T-helper 17 cell (primary cell): ENCODE results near the gene KRTAP9-2. TPM values are rescaled to one million over a fixed set of nuclear protein-coding genes. Genes with fewer than 3 reads are reported as not detected.
"Not testable (repeated sequence)": the region's sequence is repeated elsewhere in the genome, so short reads cannot be mapped to it uniquely, and the experiment has no call there.

Source experiments
- ATAC-seq: fragments of 150-1000 bp; cut with Tn5 transposase; 2 replicates; pipeline ENCODE4 v1.10.0; 2021; ENCODE audit warnings: mild to moderate bottlenecking, moderate library complexity
- DNase-seq, 3 donors: peaks; one replicate each; pipeline versions ENCODE4 v3.0.0 to v3.0.0-alpha.2; 2020 to 2021
- H3K9me3 ChIP-seq: one replicate; pipeline ENCODE4 v1.7.0; 2013; ENCODE audit warnings: low read length, mild to moderate bottlenecking; ENCODE audit not compliant: control insufficient read depth, poor library complexity, severe bottlenecking
- H3K27ac Mint-ChIP-seq: one replicate; pipeline ENCODE4 v1.8.0; 2022; ENCODE audit warnings: mild to moderate bottlenecking, moderate library complexity, mixed read lengths
- H3K27me3 Mint-ChIP-seq: one replicate; pipeline ENCODE4 v1.8.0; 2022; ENCODE audit warnings: mixed read lengths
- H3K36me3 Mint-ChIP-seq: one replicate; pipeline ENCODE4 v1.8.0; 2022; ENCODE audit warnings: low read depth, mixed read lengths
- H3K4me1 Mint-ChIP-seq: one replicate; pipeline ENCODE4 v1.8.0; 2022; ENCODE audit warnings: mild to moderate bottlenecking, mixed read lengths
- H3K4me3 Mint-ChIP-seq: one replicate; pipeline ENCODE4 v1.8.0; 2022; ENCODE audit warnings: mild to moderate bottlenecking, moderate library complexity, mixed read lengths
- total RNA-seq, 4 donors: library from RNA in 2 of 4; stranded (reverse) in 2 of 4; gene quantifications; one replicate each; pipeline ENCODE4 v1.2.3 and lab custom pipeline; 2022 to 2026

Gene KRTAP9-2
- total RNA-seq, 2 donors from 2014 or later: not detected

DNA sequence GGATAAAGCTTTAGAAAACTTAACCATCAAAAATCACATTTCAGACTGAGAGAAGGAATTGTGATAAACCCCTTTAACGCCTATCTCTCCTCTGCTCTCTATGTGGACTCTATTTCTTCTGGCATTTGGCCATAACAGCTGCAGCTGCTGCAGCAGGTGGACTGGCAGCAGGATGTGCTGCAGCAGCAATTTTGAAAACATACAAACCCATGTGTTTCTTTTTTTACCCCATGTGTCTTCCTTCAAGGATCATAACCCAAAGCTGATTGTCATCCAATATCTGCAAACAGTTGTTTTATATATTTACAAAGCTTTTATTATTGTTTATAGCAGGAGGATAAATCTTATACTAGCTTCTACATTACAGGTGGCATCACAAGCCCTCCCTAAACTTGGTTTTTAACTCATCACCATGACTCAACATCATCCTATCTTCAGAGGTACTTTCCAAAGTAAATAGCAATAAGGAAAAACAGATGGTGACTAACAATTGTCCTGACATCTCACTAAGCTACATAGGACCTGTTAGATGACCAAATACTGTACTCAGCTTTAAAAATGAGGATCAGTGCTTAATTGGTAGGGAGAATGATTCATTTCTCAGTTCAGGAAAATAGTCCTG is 14.5 kb upstream of the KRTAP9-2 start:
- ATAC-seq (no peak), DNase-seq (no peak)
- H3K9me3 ChIP-seq: no peaks in the 10 kb centered on the region
- no peak overlapping the region for H3K27ac Mint-ChIP-seq
- peaks cover 42% of the 10 kb centered on the region for H3K27me3 Mint-ChIP-seq
- peaks cover 2% of the 10 kb centered on the region for H3K36me3 Mint-ChIP-seq
- peaks cover 2% of the 10 kb centered on the region for H3K4me1 Mint-ChIP-seq
- H3K4me3 Mint-ChIP-seq: no peak overlapping the region

DNA sequence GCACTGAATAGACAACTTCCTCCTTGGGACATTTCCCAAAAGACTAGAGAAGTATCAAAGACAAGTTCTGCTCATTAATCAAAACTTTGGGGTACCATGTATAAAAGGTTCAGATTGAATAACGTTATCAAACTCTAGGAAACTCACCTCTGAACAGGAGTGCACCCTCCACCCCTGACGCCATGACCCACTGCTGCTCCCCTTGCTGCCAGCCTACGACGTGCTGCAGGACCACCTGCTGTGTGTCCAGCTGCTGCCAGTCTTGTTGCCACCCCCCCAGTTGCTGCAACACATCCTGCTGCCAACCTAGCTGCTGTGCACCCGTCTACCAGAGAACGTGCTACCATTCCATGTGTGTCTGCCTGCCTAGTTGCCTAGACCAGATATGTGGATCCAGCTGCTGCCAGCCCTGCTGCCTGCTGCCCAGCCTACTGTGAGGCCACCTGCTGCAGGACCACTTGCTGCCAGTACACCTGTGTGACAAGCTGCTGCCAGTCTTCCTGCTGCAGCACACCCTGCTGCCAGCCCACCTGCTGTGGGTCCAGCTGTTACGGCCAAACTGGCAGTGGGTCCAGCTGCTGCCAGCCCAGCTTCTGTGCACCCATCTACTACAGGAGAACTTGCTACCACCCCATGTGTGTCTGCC is 13.8 kb upstream of the KRTAP9-2 start:
- H3K4me3 Mint-ChIP-seq: no peak overlapping the region
- DNase-seq (no peak), ATAC-seq (no peak)
- H3K4me1 Mint-ChIP-seq: peaks cover 2% of the 10 kb centered on the region
- H3K36me3 Mint-ChIP-seq: peaks cover 2% of the 10 kb centered on the region
- peaks cover 42% of the 10 kb centered on the region for H3K27me3 Mint-ChIP-seq
- H3K9me3 ChIP-seq: no peaks in the 10 kb centered on the region
- H3K27ac Mint-ChIP-seq: no peak overlapping the region

GRCh38 chr17:41215681-41216080 is 10.8 kb upstream of the KRTAP9-2 start:
- Mint-ChIP-seq H3K27me3 (peaks cover 26% of the 10 kb centered on the region), H3K27ac (no peak overlapping the region), H3K4me1 (peaks cover 2% of the 10 kb centered on the region), H3K36me3 (no peaks in the 10 kb centered on the region), H3K4me3 (no peak overlapping the region)
- H3K9me3 ChIP-seq: no peaks in the 10 kb centered on the region
- no peak for DNase-seq
- ATAC-seq: no peak

- ATAC-seq: no peak
- H3K9me3 ChIP-seq: no peaks in the 10 kb centered on the region
- Mint-ChIP-seq H3K4me1 (no peaks in the 10 kb centered on the region), H3K4me3 (no peak overlapping the region), H3K36me3 (no peaks in the 10 kb centered on the region), H3K27me3 (peaks cover 19% of the 10 kb centered on the region), H3K27ac (no peak overlapping the region)
- no peak for DNase-seq
These were observed 2.6 kb upstream of the KRTAP9-2 start for GRCh38 chr17:41223821-41224220.

DNA sequence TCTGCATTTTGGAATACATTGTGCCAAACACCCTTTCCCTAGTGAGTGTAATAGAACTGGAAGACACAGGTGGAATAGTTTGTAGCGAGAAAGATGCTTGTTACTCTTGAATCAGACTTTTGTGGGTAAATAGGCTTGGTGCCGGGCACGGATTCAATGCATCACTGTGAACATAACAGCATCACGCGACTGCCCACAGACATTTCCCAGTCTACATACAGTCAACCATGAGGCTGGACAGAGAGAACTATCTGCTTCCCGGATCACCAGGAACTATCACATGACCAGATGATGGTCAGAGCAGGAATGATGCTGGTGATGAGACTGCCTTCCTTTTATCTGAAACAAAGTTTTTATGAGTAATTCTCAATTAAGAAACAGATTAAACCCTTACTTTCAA is 397 bp upstream of the KRTAP9-2 start:
- H3K4me1 Mint-ChIP-seq: no peaks in the 10 kb centered on the region
- no peak for ATAC-seq

DNA sequence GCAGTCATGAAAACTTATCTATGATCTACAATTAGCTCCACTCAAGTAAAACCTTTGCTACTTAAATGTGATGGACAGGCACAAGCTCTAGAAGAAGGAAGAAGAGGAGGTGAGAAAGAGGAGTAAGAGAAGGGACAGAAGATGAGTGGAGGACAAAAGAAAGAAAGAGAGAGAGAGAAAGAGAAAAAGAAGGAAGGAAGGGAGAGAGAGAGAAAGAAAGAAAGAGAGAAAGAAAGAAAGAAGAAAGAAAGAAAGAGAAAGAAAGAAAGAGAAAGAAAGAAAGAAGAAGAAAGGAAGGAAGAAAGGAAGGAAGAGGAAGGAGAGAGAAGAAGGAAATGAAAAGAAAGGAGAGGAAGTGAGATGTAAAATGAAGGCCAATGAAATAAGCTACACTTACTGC is 3.6 kb downstream of the KRTAP9-2 start:
- Mint-ChIP-seq H3K4me1 (no peaks in the 10 kb centered on the region), H3K4me3 (no peak overlapping the region), H3K27ac (no peak overlapping the region), H3K36me3 (peaks cover 4% of the 10 kb centered on the region), H3K27me3 (peaks cover 34% of the 10 kb centered on the region)
- DNase-seq (no peak), ATAC-seq (no peak)
- H3K9me3 ChIP-seq: no peaks in the 10 kb centered on the region

More for the DNA sequence above, 397 bp upstream of the KRTAP9-2 start:
- no peak overlapping the region for H3K4me3 Mint-ChIP-seq
- DNase-seq: no peak
- H3K36me3 Mint-ChIP-seq: no peaks in the 10 kb centered on the region
- H3K27me3 Mint-ChIP-seq: peaks cover 19% of the 10 kb centered on the region
- no peaks in the 10 kb centered on the region for H3K9me3 ChIP-seq
- no peak overlapping the region for H3K27ac Mint-ChIP-seq

- DNase-seq: no peak
- H3K4me3 Mint-ChIP-seq: no peak overlapping the region
- no peak for ATAC-seq
- no peak overlapping the region for H3K27ac Mint-ChIP-seq
- H3K36me3 Mint-ChIP-seq: peaks cover 4% of the 10 kb centered on the region
- peaks cover 3% of the 10 kb centered on the region for H3K4me1 Mint-ChIP-seq
- H3K9me3 ChIP-seq: no peaks in the 10 kb centered on the region
- peaks cover 39% of the 10 kb centered on the region for H3K27me3 Mint-ChIP-seq
These were observed 5.3 kb downstream of the KRTAP9-2 start for GRCh38 chr17:41231731-41232130.

GRCh38 chr17:41232399-41233105 is 6.1 kb downstream of the KRTAP9-2 start, which contains the start of gene KRTAP9-3:
Gene KRTAP9-3, plus strand, starts transcription at chr17:41232449. Its CDS starts 53 bp downstream, at chr17:41232502.
- not testable (repeated sequence) for DNase-seq, ATAC-seq, H3K27ac Mint-ChIP-seq, H3K4me3 Mint-ChIP-seq, H3K9me3 ChIP-seq, H3K4me1 Mint-ChIP-seq, H3K36me3 Mint-ChIP-seq
- peaks cover 43% of the 10 kb centered on the region for H3K27me3 Mint-ChIP-seq

- not testable (repeated sequence) for H3K9me3 ChIP-seq, H3K27ac Mint-ChIP-seq, H3K36me3 Mint-ChIP-seq, H3K4me1 Mint-ChIP-seq, ATAC-seq, DNase-seq, H3K4me3 Mint-ChIP-seq
- peaks cover 46% of the 10 kb centered on the region for H3K27me3 Mint-ChIP-seq
These were observed 10.7 kb downstream of the KRTAP9-2 start for GRCh38 chr17:41237116-41237515.

GRCh38 chr17:41237949-41238437 is 11.5 kb downstream of the KRTAP9-2 start, which contains the start of gene KRTAP9-8:
Gene KRTAP9-8, plus strand, starts transcription at chr17:41237999. Its CDS starts 53 bp downstream, at chr17:41238052.
- H3K4me1 Mint-ChIP-seq, ATAC-seq, DNase-seq, H3K9me3 ChIP-seq, H3K4me3 Mint-ChIP-seq, H3K36me3 Mint-ChIP-seq, H3K27ac Mint-ChIP-seq: not testable (repeated sequence)
- H3K27me3 Mint-ChIP-seq: peaks cover 41% of the 10 kb centered on the region

DNA sequence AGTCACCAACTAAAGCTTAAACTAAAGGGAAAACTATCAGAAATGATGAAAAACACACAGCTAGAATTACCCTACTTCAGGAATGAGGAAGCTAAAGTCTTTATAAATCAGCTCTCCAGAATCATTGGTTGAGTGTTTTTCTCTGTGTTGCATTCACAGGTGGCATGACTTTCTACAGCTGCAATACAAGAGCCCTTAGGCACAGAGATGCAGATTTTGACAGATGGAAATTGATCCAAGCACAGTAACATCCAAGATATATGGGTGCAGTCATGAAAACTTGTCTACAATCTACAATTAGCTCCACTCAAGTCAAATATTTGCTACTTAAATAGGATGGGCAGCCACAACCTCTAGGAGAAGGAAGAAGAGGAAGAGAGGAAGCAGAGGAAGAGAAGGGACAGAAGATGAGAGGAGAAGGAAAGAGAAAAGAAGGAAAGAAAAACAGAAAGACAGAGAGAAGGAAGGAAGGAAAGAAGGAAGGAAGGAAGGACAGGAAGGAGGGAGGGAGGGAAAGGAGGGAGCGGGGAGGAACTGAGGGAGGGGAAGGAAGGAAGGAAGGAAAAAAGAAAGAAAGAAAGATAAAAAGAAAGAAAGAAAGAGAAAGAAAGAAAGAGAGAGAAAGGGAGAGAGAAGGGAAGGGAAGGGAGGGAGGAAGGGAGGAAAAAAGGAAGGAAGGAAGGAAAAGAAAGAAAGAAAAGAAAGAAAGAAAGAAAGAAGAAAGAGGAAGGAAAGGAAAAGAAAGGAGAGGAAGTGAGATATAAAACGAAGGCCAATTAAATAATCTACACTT is 20.7 kb downstream of the KRTAP9-2 start:
- not testable (repeated sequence) for H3K27ac Mint-ChIP-seq, H3K36me3 Mint-ChIP-seq, H3K4me3 Mint-ChIP-seq, ATAC-seq, H3K9me3 ChIP-seq, H3K4me1 Mint-ChIP-seq, DNase-seq
- H3K27me3 Mint-ChIP-seq: peaks cover 12% of the 10 kb centered on the region

GRCh38 chr17:41249637-41250240 is 23.3 kb downstream of the KRTAP9-2 start, which contains the start of gene KRTAP9-4:
Gene KRTAP9-4, plus strand, starts transcription at chr17:41249687. Its CDS starts 34 bp downstream, at chr17:41249721.
- H3K36me3 Mint-ChIP-seq, ATAC-seq, DNase-seq, H3K4me3 Mint-ChIP-seq, H3K9me3 ChIP-seq, H3K4me1 Mint-ChIP-seq: not testable (repeated sequence)
- peaks cover 26% of the 10 kb centered on the region for H3K27me3 Mint-ChIP-seq
- H3K27ac Mint-ChIP-seq: peak within 1 kb of the TSS; percentile 21
